GM21526 (cell line): ENCODE data around the gene FBXO48.

ENCODE experiments used
- ATAC-seq: cut with Tn5 transposase; IDR thresholded peaks from one replicate; pipeline ENCODE4 v1.9.1; 2021; ENCODE audit warnings: moderate library complexity; ENCODE audit not compliant: unreplicated experiment, low FRiP score

FBXO48 gene

DNA sequence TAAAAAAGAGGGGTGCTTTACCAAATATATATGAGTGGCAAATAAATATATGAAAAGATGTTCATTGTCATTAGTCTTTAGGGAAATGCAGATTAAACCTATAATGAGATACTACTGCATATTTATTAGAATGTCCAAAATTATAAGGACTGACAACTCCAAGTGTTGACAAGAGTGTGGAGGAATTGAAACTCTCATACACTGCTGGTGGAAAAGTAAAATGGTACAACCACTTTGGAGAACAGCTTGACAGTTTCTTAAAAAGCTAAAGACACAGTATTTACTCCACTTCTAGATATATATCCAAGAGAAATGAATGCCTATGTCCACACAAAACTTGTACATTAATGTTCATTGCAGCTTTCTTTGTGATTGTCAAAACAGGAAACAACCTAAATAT is 51.6 kb downstream of the FBXO48 start:
- ATAC-seq: no peak

DNA sequence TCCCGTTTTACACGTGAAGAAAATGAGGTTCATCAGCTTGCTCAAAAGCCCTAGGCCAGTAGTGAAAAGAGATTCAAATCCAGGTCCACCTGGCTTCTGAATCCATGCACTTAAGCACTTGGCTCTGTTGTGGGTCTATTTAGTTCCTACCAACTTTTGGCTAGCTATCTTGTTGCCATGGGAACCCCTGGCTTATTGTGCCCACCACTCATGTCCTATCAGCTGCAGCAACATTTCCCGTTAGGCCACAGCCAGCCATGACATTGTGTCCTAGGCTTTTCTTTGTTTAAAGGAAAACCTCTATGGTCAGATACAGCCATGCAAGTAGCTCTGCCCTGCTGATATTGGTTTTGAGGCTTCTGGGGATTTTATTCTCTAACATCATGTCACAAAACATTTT is 52.2 kb downstream of the FBXO48 start:
- no peak for ATAC-seq

DNA sequence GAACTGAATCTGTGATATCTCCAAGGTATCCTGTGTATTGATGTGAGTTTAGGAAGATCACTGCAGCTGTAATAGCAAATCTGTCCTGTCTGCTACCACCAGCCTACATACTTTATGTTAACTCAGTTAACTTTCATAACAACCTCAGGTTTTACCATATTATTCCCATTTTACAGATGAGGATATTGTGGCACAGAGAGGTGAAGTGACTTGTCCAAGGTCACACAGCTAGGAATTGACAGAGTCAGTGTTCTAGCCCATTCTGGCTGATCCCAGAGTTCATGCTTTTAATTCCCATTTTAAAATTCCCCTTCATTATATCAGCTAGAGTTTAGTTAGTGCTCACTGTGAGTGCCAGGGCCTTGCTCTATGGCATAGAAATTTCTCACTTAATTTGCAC is 52.6 kb downstream of the FBXO48 start:
- ATAC-seq: no peak

DNA sequence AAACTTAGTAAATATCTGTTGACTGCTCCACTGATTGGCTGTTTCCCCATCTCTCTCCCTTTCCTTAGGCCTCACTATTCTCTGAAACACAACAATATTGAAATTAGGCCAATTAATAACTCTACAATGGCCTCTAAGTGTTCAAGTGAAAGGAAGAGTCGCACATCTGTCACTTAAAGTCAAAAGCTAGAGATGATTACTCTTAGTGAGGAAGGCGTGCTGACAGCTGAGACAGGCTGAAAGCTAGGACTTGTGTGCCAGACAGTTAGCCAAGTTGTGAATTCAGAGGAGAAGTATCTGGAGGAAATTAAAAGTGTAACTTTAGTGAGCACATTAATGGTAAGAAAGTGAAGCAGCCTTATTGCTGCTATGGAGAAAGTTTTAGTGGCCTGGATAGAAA is 53.6 kb downstream of the FBXO48 start:
- ATAC-seq: no peak

DNA sequence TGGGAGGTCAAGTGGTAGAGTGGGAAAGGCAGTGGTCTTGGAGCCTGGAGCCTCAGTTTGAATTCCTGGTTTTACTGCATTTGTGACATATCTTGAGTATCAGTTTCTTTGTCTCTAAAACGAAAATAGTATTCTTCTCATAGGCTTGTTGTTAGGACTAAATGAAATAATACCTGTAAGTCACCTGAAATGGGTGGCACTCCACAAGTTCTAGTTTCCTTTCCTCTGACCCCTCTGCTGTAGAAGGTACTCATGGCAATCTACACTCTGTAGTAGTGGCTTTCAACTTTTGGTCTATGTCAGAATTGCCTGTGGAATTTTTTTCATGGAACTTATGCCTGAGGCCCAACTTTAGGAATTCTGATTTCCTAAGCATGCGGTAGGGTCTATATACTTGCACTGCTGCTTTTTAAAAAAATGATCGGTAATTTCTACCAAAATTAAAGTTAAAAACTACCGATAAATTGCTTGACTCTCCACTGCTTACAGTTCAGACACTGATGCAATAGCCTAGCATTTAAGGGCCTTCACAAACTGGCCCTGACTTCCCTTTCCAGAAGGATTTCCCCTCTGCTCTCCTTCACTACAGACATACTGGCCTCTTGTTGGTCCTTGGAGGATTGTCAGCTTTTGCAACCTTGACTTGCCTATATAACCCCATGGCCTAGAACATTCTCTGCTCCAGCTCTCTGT is 54.8 kb downstream of the FBXO48 start:
- peak; percentile 40 for ATAC-seq

DNA sequence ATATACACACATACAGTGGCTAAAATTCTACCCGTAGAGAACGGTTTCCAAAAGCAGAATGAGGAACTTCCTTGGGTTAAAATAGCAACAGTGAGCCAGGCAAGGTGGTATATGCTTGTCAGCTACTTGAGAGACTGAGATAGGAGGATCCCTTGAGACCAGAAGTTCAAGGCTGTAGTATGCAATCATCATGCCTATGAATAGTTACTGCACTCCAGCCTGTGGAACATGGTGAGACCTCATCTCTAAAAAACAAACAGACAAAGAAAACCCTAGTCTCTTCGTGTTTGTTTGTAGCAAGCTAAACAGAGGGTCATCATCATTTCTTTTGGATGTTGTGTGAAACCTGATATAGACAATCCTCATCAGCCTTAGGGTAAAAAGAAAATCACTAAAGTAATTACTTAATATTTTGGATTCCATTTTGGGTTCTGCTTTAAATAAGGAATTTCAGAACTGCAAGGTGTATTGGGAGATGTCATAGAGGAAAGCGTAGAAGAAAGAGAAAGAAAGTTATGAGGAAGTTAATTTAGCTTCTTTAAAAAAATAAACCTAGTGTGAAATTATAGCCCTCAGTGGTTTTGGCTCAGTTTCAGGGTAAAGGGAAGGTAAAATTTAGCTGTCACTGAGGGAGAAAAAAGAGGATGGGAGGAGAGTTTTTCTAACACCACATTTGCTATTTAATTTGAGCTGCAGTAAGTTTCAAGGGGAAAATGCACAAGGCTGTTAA is 55.5 kb downstream of the FBXO48 start:
- ATAC-seq: peak; percentile 91
